GM19240 (cell line): ENCODE measurements around the gene PGGHG.
"Not testable (repeated sequence)": the region's sequence is repeated elsewhere in the genome, so short reads cannot be mapped to it uniquely, and the experiment has no call there.

ENCODE experiments used
- DNase-seq: peaks from one replicate; pipeline ENCODE4 v3.0.0; 2011; ENCODE audit warnings: low spot score; ENCODE audit not compliant: insufficient read length

PGGHG gene

GRCh38 chr11:297586-298405, 8.9 kb downstream of the PGGHG start:
- DNase-seq: no peak

- no peak for DNase-seq
Observed at GRCh38 chr11:298406-299065, 9.6 kb downstream of the PGGHG start.

DNA sequence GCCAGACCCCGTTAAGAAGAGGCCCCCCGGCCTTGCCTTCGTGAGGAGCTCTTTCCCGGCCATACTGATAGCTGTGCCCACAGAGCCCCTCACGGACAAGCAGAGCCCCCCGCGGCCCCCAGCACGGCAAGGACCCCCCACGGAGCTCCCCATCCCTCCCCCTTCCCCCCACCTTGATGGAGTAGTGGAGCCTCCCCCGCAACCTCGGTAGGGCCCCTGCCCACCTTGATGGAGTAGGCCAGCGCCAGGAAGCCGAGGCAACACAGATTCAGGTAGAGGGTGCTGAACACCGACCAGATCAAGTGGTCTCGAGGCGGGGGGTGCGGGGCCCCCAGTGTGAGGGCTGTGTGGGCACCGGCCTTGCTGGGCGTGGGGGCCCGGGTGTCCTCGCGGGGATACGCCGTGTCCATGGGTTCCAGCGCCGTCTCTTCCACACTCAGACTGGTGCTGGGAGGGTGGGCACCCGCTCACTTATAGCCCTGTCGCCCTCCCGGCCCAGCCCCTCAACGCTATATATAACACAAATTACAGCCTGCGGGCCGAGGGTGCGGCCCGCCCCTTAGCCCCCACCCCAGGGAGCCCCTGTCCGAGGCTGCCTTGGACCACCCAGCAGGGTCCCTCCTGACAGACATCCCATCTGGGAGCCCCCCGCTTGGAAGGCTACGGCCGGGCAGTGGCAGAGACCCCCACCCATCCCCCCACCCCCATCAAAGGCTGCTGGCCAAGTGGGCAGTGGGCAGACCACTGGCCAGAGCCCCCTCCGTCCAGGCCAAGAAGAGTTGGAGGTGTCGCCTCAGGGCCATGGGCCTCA, 10.4 kb downstream of the PGGHG start, which contains the start of gene IFITM5:
Gene IFITM5 (minus strand): TSS at position 446 of the 811 bp plus-strand sequence. CDS start 36 bp downstream, at position 410.
- DNase-seq: no peak

GRCh38 chr11:299951-300735, 11.2 kb downstream of the PGGHG start:
- DNase-seq: no peak

DNA sequence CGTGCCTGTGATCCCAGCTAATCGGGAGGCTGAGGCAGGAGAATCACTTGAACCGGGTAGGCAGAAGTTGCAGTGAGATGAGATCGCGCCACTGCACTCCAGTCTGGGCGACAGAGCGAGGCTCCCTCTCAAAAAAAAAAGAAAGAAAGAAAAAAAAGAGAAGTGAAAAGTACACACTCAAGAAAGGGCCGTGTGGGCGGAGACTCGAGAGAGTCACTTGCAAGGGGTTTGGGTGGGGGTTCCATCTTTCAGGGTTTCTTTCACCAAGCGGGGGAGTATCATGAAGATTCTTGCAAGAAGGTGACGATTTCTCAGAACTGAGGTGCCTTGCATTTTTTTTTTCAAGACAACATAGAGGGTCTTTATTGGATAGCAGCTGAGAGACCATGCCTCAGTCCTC, 14.4 kb downstream of the PGGHG start:
- DNase-seq: peak; percentile 63

- no peak for DNase-seq
Observed at GRCh38 chr11:304061-304506, 15.2 kb downstream of the PGGHG start.

DNA sequence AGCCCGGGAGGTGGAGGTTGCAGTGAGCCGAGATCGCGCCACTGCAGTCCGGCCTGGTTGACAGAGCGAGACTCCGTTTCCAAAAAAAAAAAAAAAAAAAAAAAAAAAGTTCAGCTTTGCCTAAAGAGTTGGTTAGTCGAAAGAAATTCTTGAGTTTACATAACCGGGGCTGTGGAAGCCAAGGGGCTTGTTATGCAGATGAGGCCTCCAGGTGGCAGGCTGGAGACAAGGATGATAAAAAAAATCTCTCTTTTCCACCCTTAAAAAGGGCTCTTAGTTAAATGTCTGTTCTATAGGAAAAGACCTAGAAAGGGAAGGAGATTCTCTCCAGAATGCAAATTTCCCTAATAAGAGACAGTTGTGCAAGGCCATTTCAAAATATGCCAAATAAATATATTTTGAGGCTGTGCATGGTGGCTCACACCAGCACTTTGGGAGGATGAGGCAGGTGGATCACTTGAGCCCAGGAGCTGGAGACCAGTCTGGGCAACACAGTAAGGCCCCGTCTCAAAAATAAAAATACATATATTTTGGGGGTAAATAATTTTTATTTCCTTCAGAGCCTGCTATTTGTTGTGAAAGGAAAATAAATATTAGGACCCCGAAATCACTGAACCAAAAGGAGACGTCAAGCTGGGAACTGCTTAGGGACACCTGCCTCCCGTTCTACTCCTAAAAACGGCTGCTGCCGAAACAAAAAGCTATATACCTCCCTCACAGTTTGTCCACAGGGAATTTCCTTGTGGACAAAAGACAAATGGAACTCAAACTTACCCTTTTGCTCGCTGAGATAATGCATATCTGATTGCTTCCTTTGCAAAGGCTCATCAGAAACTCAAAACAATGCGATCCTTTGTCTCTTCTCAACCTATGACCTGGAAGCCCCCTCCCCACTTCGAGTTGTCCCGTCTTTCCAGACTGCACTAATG, 16.3 kb downstream of the PGGHG start:
- DNase-seq: peak; percentile 68

DNA sequence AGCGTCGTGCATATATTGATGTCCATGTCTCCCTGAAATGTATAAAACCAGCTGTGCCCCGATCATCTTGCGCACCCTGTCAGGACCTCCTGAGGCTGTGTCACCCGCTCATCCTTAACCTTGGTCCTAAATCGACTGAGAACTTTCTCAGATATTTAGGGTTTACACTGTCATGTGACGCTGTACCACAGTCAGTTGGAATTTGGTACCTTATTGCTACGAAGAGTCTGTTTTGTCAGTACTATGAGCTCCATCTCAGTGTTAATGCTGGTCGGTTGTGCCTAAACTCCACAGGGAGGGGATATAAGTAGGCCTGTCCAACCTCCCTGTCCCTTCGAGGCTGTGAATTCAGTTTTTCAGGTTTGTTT, 16.9 kb downstream of the PGGHG start:
- no peak for DNase-seq

- DNase-seq: no peak
Observed at GRCh38 chr11:306645-307371, 17.9 kb downstream of the PGGHG start.

DNA sequence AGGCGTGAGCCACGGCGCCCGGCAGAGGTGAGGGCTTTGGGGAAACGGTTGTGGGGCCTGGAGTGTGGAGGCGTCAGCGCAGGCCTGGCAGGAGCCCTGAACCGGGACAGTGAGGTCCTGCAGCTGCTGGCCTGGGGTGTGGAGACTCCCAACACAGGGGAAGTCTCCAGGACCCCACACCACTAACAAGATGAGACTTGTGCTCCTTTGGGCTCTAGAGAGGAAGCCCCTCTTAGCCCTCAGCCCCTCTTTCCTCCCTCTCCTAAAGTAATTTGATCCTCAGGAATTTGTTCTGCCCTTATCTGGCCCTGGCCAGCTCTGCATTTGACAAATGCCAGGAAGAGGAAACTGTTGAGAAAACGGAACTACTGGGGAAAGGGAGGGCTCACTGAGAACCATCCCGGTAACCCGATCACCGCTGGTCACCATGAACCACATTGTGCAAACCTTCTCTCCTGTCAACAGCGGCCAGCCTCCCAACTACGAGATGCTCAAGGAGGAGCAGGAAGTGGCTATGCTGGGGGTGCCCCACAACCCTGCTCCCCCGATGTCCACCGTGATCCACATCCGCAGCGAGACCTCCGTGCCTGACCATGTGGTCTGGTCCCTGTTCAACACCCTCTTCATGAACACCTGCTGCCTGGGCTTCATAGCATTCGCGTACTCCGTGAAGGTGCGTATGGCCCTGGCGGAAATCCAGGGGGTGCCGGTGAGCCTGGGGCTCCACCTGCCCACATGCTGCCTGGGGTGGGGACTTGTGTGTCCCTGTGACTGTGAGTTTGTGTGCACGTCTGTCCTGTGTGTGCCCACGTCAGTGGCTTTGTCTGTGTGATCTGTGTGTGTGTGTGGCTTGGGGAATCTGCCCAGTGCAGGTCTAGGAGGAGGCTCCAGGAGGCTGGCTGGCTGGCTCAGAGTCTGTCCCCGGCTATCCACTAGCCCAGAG, 19.1 kb downstream of the PGGHG start, which contains the start of gene IFITM2:
Gene IFITM2 (plus strand): TSS at position 51 of the 943 bp plus-strand sequence. CDS start 377 bp downstream, at position 428.
- peak; percentile 61 for DNase-seq

DNA sequence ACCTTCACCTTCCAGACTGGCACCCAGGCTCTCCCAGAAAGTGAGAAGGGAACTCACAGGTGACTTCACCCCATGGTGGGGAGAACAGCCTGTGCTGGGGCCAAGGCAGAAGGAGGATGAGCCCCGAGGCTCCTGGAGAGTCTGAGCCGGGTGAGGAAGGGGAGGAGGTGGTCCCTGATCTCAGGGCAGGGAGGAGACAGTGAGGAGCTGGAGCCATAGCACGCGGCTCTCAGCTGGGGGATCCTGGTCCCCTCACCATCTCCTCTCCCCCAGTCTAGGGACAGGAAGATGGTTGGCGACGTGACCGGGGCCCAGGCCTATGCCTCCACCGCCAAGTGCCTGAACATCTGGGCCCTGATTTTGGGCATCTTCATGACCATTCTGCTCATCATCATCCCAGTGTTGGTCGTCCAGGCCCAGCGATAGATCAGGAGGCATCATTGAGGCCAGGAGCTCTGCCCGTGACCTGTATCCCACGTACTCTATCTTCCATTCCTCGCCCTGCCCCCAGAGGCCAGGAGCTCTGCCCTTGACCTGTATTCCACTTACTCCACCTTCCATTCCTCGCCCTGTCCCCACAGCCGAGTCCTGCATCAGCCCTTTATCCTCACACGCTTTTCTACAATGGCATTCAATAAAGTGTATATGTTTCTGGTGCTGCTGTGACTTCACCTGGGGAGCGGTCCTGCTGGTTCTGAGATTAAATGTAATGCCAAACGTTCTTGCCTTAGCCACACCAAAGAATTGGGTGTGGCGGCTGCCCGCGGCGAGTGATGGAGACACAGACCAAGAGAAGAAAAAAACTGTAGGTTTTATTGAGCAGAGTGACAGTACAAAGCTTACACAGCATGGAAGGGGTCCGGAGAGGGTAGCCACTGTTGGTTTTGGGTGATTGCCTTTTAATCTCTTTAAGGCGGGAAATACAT, 20.1 kb downstream of the PGGHG start:
- not testable (repeated sequence) for DNase-seq

GRCh38 chr11:309979-310572, 21.1 kb downstream of the PGGHG start:
- not testable (repeated sequence) for DNase-seq

GRCh38 chr11:311013-311748, 22.3 kb downstream of the PGGHG start:
- DNase-seq: not testable (repeated sequence)

- DNase-seq: no peak
Observed at GRCh38 chr11:312092-312816, 23.3 kb downstream of the PGGHG start.

GRCh38 chr11:313304-313786, 24.4 kb downstream of the PGGHG start:
- no peak for DNase-seq
